ENCODE measurements around the gene LMO7.

DNA sequence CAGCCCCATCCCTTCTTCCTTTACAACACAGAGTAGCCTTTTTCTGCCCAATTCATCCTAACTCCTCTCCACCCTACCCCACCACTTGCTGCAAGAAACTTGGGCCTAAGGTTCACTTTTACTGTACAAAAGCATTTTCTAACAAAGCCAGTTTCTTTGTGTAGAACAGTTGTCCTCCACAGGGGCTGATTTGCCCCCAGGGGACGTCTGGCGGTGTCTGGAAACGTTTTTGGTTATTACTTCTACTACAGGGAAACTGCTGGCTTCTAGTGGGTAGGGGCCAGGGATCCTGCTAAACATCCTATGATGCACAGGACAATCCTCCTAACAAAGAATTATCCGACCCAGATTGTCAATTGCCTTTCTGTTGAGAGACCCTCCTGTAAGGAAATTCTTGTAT, 7.3 kb upstream of the LMO7 start:
- no peak for TF ChIP-seq POLR2AphosphoS5 (IDR thresholded peaks at IDR 0.05; ENCODE audit: borderline replicate concordance, low read depth, low read length)
- TF ChIP-seq EZH2 (IDR thresholded peaks at IDR 0.05) = no peak
- TF ChIP-seq FOXP2 (optimal IDR thresholded peaks at IDR 0.05; ENCODE audit: control extremely low read depth, extremely low read length, insufficient read depth) = no peak

Data from SK-N-MC (cell line).